ENCODE data around the gene TTC12.

DNA sequence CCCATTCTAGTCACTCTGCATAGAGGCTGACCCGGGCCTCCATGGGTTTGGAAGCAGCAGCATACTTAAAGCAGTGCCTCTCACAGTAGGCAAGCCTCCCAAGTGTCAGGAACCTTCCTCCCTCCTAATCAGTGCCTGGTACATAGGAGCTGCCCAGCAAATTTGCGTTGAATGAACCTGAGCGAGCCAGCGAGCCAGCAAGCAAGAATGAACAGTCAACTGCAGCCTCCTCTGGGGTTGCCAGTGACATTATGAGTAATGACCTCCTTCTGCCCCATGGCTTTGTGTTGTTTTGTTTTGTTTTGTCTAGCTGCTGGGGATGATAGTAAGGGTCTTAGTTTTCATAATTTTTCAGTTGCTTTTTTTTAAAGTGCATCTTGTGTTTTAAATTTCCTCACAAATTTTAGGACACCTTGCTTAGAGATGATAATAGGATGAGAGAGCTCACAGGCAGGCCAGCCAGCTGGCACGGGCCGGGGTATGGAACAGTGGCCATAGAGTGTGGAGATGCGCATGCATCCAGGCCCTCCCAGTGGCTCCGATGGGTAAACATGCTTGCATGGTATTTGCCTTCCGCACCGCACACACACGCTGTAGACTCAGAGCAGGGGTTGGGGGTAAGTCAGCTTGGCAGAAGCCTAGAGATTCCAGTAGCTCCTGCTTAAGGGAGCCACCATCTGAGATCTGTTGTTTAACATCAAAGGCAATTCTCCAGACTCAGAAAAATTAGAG, 36.1 kb downstream of the TTC12 start:
- TF ChIP-seq POLR2A (IDR thresholded peaks at IDR 0.05; ENCODE audit: low read length) = no peak
- TF ChIP-seq GATA1 (IDR thresholded peaks at IDR 0.05; ENCODE audit: low read depth, low read length) = no peak
